ENCODE measurements around the gene CMKLR1.
A peak's percentile ranks its signal among the peaks of the same experiment; 100 is the strongest.

CMKLR1 gene

DNA sequence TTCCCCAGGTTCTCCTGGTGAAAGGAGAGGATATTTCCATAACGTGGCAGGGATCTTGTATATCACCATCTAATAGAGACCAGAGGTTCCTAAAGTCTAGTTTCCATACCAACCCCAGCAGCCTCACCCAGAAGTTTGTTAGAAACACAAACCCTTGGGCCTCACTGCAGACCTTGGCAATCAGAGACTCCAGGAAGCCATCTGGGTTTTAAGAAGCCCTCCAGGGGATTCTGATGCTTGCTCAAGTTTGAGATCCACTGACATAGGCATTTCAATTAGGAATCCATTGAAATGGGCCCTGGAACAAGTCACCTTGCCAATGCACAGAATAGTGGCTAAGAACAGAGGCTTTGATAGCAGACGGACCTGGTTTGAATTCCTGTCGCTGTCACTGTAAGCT lies 2.2 kb upstream of the CMKLR1 start:
- H3K9ac ChIP-seq = no peak overlapping the region
- no peak overlapping the region for H3K4me2 ChIP-seq (ENCODE audit: low read length)
- no peaks in the 10 kb centered on the region for H3K79me2 ChIP-seq
- peaks cover 12% of the 10 kb centered on the region for H3K4me1 ChIP-seq
- H3K9me3 ChIP-seq (ENCODE audit: control insufficient read depth, low read length) = no peaks in the 10 kb centered on the region
- H2AFZ ChIP-seq = peak overlapping the region; percentile 15
- H3K27me3 ChIP-seq (ENCODE audit: control insufficient read depth, insufficient read depth, low read length) = no peaks in the 10 kb centered on the region
- H3K27ac ChIP-seq = no peak overlapping the region
- H3K4me3 ChIP-seq (ENCODE audit: low read depth, low read length) = no peak overlapping the region
- H3K36me3 ChIP-seq (ENCODE audit: control insufficient read depth, insufficient read depth, low read length) = no peaks in the 10 kb centered on the region
- no peak for TF ChIP-seq CTCF (IDR thresholded peaks at IDR 0.05)

GRCh38 chr12:108340037-108340436 lies 926 bp upstream of the CMKLR1 start:
- Histone ChIP-seq H2AFZ (no peak overlapping the region), H3K4me3 (ENCODE audit: low read depth, low read length) (no peak overlapping the region), H3K79me2 (no peaks in the 10 kb centered on the region), H3K4me1 (peaks cover 12% of the 10 kb centered on the region), H3K9ac (no peak overlapping the region), H3K4me2 (ENCODE audit: low read length) (no peak overlapping the region), H3K27ac (no peak overlapping the region), H3K9me3 (ENCODE audit: control insufficient read depth, low read length) (no peaks in the 10 kb centered on the region), H3K27me3 (ENCODE audit: control insufficient read depth, insufficient read depth, low read length) (no peaks in the 10 kb centered on the region), H3K36me3 (ENCODE audit: control insufficient read depth, insufficient read depth, low read length) (no peaks in the 10 kb centered on the region)
- TF ChIP-seq CTCF (IDR thresholded peaks at IDR 0.05) = no peak

DNA sequence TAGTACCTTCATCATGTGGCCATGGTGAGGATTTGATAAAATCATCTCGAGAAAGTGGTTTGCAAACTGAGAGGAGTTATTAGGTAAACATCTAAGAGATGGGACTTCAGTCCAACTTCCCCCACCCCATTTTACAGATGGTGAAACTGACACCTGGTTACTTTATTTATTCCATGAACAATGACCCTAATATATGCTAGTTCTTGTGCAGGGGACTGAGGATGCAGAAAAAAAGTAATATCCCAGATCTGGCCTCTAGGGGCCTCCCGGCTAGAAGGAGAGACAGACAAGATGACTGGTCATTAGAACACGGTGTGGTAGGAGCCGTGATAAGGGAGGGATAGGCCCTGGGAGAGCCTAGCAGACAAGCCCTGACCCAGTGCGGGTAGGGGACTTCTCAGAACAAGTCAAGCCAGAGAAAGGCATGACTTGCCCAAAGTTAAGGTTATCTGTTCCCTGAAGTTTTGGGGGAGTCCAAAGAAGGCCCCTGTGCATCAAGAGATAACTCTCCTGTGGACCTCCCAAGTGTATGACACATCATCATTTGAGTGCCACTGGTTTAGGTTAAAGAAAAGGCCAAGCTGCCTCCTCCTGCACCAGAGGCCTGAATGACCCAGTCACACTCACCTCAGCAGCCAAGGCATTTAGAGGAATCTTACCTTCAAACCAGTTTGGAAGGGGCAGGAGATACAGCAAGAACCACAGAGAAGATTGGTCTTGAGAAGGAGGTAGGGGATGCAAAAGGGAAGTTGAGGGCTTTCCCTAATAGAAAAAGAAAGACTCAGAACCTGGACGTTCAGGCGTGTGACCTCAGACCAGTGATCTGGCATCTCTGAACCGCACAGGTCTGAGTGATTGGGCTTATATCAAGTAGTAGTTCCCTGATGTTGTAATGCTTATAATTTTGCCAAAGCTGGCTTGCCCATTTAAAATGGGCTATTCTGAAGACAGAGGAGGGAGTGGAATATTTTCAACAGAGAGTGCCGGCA lies 1.6 kb downstream of the CMKLR1 start:
- H3K27ac ChIP-seq = no peak overlapping the region
- no peaks in the 10 kb centered on the region for H3K27me3 ChIP-seq (ENCODE audit: control insufficient read depth, insufficient read depth, low read length)
- H3K9me3 ChIP-seq (ENCODE audit: control insufficient read depth, low read length) = no peaks in the 10 kb centered on the region
- no peaks in the 10 kb centered on the region for H3K79me2 ChIP-seq
- TF ChIP-seq CTCF (IDR thresholded peaks at IDR 0.05) = peak; percentile 47
- peak overlapping the region; percentile 57 for H2AFZ ChIP-seq
- no peak overlapping the region for H3K4me2 ChIP-seq (ENCODE audit: low read length)
- H3K4me3 ChIP-seq (ENCODE audit: low read depth, low read length) = no peak overlapping the region
- H3K4me1 ChIP-seq = peaks cover 14% of the 10 kb centered on the region
- H3K9ac ChIP-seq = no peak overlapping the region
- no peaks in the 10 kb centered on the region for H3K36me3 ChIP-seq (ENCODE audit: control insufficient read depth, insufficient read depth, low read length)

DNA sequence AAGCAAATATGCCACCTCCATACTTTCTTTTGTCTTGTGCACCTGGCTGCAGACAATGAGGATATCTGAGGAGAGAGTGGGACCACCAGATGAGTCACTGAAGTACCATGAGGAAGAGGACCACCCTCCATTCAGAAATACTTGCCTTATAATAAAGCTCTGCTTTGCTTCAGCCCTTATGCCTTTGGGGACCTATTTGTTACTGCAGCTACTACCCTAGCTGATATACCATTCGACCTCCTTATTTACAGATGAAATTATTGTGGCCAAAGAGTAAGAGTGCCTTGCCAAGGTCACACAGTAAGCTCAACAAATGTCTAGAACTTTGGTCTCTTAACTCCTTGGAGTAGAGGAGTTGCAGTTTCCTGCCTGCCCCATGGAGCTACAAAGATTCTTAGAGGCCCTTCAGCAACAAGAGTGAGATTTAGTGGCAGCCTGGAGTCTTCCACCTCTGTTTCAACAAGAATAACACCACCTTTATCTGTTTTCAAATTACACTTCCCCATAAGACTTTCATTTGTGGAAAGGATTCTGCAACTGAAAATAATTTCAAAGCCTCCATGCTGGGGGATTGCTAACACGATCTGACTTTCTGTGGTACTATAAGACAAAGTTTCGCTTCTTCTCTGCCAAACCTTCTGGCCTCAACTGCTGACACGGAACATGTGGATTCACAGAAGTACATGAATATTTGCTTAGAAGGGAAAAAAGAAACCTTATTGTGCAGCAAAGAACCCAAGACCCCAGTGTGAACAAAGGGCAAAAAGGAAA lies 3.6 kb downstream of the CMKLR1 start:
- Histone ChIP-seq H3K9ac (no peak overlapping the region), H3K27ac (no peak overlapping the region), H2AFZ (no peak overlapping the region), H3K4me2 (ENCODE audit: low read length) (no peak overlapping the region), H3K79me2 (no peaks in the 10 kb centered on the region), H3K4me3 (ENCODE audit: low read depth, low read length) (no peak overlapping the region), H3K36me3 (ENCODE audit: control insufficient read depth, insufficient read depth, low read length) (no peaks in the 10 kb centered on the region), H3K27me3 (ENCODE audit: control insufficient read depth, insufficient read depth, low read length) (no peaks in the 10 kb centered on the region), H3K9me3 (ENCODE audit: control insufficient read depth, low read length) (no peaks in the 10 kb centered on the region), H3K4me1 (peaks cover 12% of the 10 kb centered on the region)
- no peak for TF ChIP-seq CTCF (IDR thresholded peaks at IDR 0.05)

Data from parathyroid adenoma (tissue), 2 donors.